SU-DHL-6 (cell line): ENCODE data around the gene OLIG3.

Source experiments
- EZH2phosphoT487 ChIP-seq: fragments of 200-600 bp; sonication (generic), shearing (Covaris generic); conservative IDR thresholded peaks from 2 replicates; pipeline ENCODE4 v1.6.1; 2018; ENCODE audit warnings: mild to moderate bottlenecking, antibody characterized with exemption, low read length, moderate library complexity, mixed read lengths
- TF ChIP-seq, protein P1 (sequence below): fragments of 200-600 bp; sonication (generic); IDR thresholded peaks from one replicate; pipeline ENCODE4 v1.5.1; 2017; ENCODE audit warnings: antibody characterized with exemption, mild to moderate bottlenecking, low read length, moderate library complexity; ENCODE audit not compliant: insufficient read depth, poor library complexity, severe bottlenecking

- TF ChIP-seq, protein P1, sequence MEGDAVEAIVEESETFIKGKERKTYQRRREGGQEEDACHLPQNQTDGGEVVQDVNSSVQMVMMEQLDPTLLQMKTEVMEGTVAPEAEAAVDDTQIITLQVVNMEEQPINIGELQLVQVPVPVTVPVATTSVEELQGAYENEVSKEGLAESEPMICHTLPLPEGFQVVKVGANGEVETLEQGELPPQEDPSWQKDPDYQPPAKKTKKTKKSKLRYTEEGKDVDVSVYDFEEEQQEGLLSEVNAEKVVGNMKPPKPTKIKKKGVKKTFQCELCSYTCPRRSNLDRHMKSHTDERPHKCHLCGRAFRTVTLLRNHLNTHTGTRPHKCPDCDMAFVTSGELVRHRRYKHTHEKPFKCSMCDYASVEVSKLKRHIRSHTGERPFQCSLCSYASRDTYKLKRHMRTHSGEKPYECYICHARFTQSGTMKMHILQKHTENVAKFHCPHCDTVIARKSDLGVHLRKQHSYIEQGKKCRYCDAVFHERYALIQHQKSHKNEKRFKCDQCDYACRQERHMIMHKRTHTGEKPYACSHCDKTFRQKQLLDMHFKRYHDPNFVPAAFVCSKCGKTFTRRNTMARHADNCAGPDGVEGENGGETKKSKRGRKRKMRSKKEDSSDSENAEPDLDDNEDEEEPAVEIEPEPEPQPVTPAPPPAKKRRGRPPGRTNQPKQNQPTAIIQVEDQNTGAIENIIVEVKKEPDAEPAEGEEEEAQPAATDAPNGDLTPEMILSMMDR, result no peak
- TF ChIP-seq EZH2phosphoT487, result no peak
Measured at GRCh38 chr6:137542713-137543112, 48.5 kb upstream of the OLIG3 start.
